COLO668 (cell line): ENCODE data around the gene HJV.

Experiments
- DNase-seq: peaks from one replicate; lab custom pipeline; 2025; ENCODE audit not compliant: unreplicated experiment; lab: John Stamatoyannopoulos, UW

Gene HJV

GRCh38 chr1:145993618-145994390, 27.7 kb downstream of the HJV start:
- no peak for DNase-seq

DNA sequence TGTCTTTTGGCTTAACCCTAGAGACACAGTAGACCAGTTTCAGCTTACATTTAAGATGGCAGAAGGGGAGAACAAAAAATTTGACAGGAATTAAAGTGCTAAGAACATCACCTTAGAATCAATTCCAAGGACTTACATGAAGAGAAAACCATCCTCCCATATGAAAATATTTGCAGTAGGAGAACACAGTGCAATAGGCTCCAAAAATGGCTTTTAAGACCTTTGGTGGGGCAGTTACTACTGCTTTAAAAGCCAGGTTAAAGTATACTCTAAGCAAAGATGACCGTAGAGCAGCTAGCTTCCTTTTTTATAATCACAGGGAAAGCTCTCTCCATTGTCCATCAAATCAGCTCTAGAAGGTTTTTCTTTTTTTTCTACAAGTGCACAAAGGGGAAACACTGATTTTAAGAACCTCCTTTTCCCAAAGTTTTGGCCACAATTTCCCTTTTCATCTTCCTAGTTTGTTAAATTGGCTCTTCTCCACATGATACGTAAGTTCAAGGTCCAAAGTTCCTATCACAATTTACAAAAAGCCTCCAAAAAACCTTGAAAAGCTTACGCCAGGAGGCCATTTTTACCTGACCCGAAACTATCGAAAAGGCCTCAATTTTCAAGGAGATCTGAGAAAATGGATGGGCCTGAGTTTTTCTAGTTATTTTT, 28.4 kb downstream of the HJV start:
- no peak for DNase-seq

GRCh38 chr1:145992502-145992936, 29.0 kb downstream of the HJV start:
- no peak for DNase-seq

GRCh38 chr1:145991735-145992412, 29.7 kb downstream of the HJV start:
- DNase-seq: no peak

- DNase-seq: peak; percentile 20
Measured at GRCh38 chr1:145990249-145990855, 31.2 kb downstream of the HJV start.

GRCh38 chr1:145988773-145989172, 32.8 kb downstream of the HJV start:
- DNase-seq: no peak

- no peak for DNase-seq
Measured at GRCh38 chr1:145987926-145988325, 33.6 kb downstream of the HJV start.

DNA sequence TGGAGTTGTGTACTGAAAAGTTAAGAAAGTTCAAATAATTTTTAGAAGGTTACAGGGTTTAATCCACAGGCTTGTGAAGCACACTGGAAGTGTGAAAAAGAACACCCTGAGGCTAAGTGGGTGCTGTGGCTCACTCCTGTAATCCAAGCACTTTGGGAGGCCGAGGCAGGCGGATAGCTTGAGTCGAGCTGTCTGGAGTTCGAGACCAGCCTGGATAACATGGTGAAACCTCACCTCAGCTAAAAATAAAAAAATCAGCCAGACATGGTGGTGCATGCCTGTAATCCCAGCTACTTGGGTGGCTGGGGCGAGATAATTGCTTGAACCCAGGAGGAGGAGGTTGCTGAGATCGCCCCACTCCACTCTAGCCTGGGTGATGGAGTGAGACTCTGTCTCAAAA, 35.0 kb downstream of the HJV start:
- no peak for DNase-seq

- DNase-seq: peak; percentile 28
Measured at GRCh38 chr1:145985502-145986439, 35.8 kb downstream of the HJV start.

- DNase-seq: no peak
Measured at GRCh38 chr1:145985129-145985501, 36.4 kb downstream of the HJV start.

GRCh38 chr1:145983960-145984830, 37.3 kb downstream of the HJV start:
- no peak for DNase-seq

- no peak for DNase-seq
Measured at GRCh38 chr1:145983206-145983675, 38.3 kb downstream of the HJV start.

- DNase-seq: no peak
Measured at GRCh38 chr1:145982010-145982723, 39.4 kb downstream of the HJV start.

- DNase-seq: no peak
Measured at GRCh38 chr1:145980457-145980994, 41.0 kb downstream of the HJV start.

DNA sequence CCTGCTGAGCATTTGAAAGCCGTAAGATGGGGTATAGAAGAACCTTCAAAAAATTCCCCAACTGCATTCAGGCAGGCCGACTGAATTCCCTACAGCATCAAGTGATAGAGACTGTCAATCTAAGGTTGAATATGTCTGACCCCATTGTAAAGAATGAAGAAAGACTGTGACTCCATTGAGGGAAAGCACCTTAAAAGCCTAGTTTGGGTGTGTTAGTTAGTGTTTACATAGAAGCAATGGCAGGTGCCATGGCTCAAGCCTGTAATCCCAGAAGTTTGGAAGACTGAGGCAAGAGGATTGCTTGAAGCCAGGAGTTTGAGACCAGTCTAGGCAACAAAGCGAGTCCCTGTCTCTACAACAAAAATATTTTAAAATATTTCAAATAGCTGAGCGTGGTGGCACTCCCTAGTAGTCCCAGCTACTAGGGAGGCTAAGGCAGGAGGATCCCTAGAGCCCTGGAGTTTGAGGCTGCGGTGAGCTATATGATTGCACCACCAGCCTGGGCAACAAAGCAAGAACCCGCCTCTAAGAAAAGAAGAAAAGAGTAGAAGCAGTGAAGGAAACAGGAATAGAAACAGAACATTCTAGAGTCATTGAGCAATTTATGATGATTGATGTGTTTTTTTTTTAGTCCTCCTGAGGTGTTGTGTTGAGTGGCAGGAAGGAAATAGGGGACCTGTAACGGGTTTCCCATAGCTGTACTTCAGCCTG, 41.6 kb downstream of the HJV start:
- DNase-seq: no peak

DNA sequence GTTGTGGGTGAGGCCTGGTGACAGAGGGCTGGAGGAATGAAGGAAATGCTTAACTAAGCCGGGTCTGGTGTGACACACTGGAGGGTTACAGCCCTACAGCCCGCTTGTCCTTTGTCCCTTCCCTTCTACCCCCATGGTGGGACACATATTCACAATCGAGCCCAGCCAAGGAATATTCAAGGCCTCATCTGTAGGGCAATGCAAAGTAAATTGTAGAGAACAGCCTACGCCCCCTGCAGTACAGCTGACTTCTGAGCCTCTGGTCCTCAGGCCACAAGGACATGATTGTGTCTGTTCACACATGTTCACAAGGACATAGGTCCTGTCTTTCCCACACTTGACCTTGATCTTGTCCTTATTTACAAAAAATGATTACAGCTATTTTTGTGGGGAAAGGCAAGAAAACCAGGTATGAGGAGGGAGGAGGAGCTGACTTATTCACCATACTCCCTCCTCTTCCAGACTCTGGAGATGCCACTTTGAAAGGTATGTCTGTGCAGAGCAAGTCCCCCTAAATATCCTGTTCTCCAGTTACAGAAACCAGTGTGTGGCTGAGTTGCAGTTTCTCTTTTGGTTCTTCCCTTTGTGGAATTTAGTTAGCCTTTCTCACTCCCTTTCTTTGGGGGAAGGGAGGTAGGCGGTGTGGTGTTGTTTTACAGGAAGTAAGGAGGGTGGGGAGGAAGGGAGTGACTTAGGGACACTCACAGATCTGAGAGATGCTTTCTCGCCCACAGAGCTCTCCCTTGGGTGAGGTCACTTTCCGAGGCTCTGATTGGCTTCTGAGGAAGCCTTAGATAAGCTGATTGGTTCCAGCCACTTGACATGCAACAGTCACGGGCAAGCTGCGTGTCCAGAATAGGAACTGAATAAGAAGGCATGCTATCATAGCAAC, 42.4 kb downstream of the HJV start:
- peak; percentile 68 for DNase-seq

DNA sequence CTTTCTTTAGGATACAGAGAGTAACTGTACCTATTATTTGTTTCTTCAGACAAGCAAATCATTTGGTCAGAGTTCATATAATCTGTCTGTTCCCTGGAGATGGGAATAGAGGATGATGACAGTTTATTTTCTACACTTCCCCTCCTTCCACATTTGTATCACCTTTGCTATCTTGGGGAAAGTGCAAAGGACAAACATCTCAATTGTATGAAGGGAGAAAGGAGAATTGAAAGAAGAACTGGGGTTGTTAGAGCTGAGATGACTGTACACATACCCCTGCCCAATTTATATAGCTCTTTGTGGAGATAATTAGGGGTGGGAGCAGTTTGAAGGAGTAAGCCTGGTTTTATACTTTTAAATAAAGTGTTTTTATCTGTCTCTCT, 43.1 kb downstream of the HJV start:
- DNase-seq: no peak
